ENCODE measurements around the gene EBLN1.
"Not testable (repeated sequence)": the region's sequence is repeated elsewhere in the genome, so short reads cannot be mapped to it uniquely, and the experiment has no call there.

EBLN1 gene

GRCh38 chr10:22228943-22229801, 11.4 kb upstream of the EBLN1 start:
- peaks cover 31% of the 10 kb centered on the region for H4K20me1 ChIP-seq
- H3K27me3 ChIP-seq: peaks cover 83% of the 10 kb centered on the region
- peak overlapping the region; percentile 68 for H3K4me3 ChIP-seq
- H3K9ac ChIP-seq: peak overlapping the region; percentile 66
- H3K4me2 ChIP-seq: peak overlapping the region; percentile 71
- H3K36me3 ChIP-seq: no peaks in the 10 kb centered on the region
- peaks cover 5% of the 10 kb centered on the region; the same call in 1 of the 2 replicates for H3K4me1 ChIP-seq
- H3K9me3 ChIP-seq: no peaks in the 10 kb centered on the region
- peak overlapping the region; percentile 47; the same call in 1 of the 2 replicates for H3K27ac ChIP-seq
- peak; percentile 71; the same call in 1 of the 2 replicates for TF ChIP-seq Cebpa-rat (IDR thresholded peaks at IDR 0.05)

GRCh38 chr10:22228167-22228938, 10.5 kb upstream of the EBLN1 start:
- H3K36me3 ChIP-seq: no peaks in the 10 kb centered on the region
- peaks cover 31% of the 10 kb centered on the region for H4K20me1 ChIP-seq
- H3K4me2 ChIP-seq: peak overlapping the region; percentile 71
- no peak for TF ChIP-seq Cebpa-rat (IDR thresholded peaks at IDR 0.05)
- peaks cover 75% of the 10 kb centered on the region for H3K27me3 ChIP-seq
- peaks cover 5% of the 10 kb centered on the region; the same call in 1 of the 2 replicates for H3K4me1 ChIP-seq
- 0 out of 2 replicates have a peak overlapping the region, but pooled peaks have one; percentile 47 for H3K27ac ChIP-seq
- H3K9ac ChIP-seq: peak overlapping the region; percentile 66
- H3K4me3 ChIP-seq: peak overlapping the region; percentile 68
- no peaks in the 10 kb centered on the region for H3K9me3 ChIP-seq

GRCh38 chr10:22226599-22226998, 8.8 kb upstream of the EBLN1 start:
- Histone ChIP-seq H3K4me3 (no peak overlapping the region), H3K4me1 (peaks cover 5% of the 10 kb centered on the region; the same call in 1 of the 2 replicates), H3K27me3 (peaks cover 60% of the 10 kb centered on the region), H3K27ac (no peak overlapping the region), H3K4me2 (no peak overlapping the region), H4K20me1 (peaks cover 31% of the 10 kb centered on the region), H3K9me3 (peaks cover 5% of the 10 kb centered on the region; the same call in 1 of the 2 replicates), H3K36me3 (no peaks in the 10 kb centered on the region), H3K9ac (no peak overlapping the region)
- TF ChIP-seq Cebpa-rat (IDR thresholded peaks at IDR 0.05): no peak

- Histone ChIP-seq H4K20me1 (no peaks in the 10 kb centered on the region), H3K36me3 (no peaks in the 10 kb centered on the region), H3K4me3 (no peak overlapping the region), H3K9me3 (peaks cover 5% of the 10 kb centered on the region; the same call in 1 of the 2 replicates), H3K4me1 (no peaks in the 10 kb centered on the region), H3K27ac (no peak overlapping the region), H3K9ac (no peak overlapping the region), H3K27me3 (peaks cover 19% of the 10 kb centered on the region), H3K4me2 (no peak overlapping the region)
- TF ChIP-seq Cebpa-rat (IDR thresholded peaks at IDR 0.05): no peak
These were observed 4.7 kb upstream of the EBLN1 start for GRCh38 chr10:22222236-22223190.

- Histone ChIP-seq H3K27ac (no peak overlapping the region), H3K4me1 (no peaks in the 10 kb centered on the region), H3K36me3 (no peaks in the 10 kb centered on the region), H4K20me1 (no peaks in the 10 kb centered on the region), H3K9me3 (peaks cover 5% of the 10 kb centered on the region; the same call in 1 of the 2 replicates), H3K9ac (no peak overlapping the region), H3K27me3 (no peaks in the 10 kb centered on the region), H3K4me2 (no peak overlapping the region), H3K4me3 (no peak overlapping the region)
- no peak for TF ChIP-seq Cebpa-rat (IDR thresholded peaks at IDR 0.05)
These were observed 1.5 kb upstream of the EBLN1 start for GRCh38 chr10:22219308-22219707.

- Histone ChIP-seq H3K4me1 (no peaks in the 10 kb centered on the region), H3K36me3 (no peaks in the 10 kb centered on the region), H3K9me3 (peaks cover 5% of the 10 kb centered on the region; the same call in 1 of the 2 replicates), H3K4me3 (no peak overlapping the region), H4K20me1 (no peaks in the 10 kb centered on the region), H3K4me2 (no peak overlapping the region), H3K27me3 (no peaks in the 10 kb centered on the region), H3K9ac (no peak overlapping the region), H3K27ac (no peak overlapping the region)
- no peak for TF ChIP-seq Cebpa-rat (IDR thresholded peaks at IDR 0.05)
These were observed 633 bp upstream of the EBLN1 start for GRCh38 chr10:22218448-22218847.

GRCh38 chr10:22217084-22217483, 731 bp downstream of the EBLN1 start:
- H3K9me3 ChIP-seq, H4K20me1 ChIP-seq, H3K36me3 ChIP-seq, H3K27me3 ChIP-seq, H3K4me2 ChIP-seq, H3K4me3 ChIP-seq, H3K4me1 ChIP-seq, H3K9ac ChIP-seq, H3K27ac ChIP-seq: not testable (repeated sequence)

- Histone ChIP-seq H3K4me3 (no peak overlapping the region), H3K4me2 (no peak overlapping the region), H3K9ac (no peak overlapping the region), H3K4me1 (no peaks in the 10 kb centered on the region), H4K20me1 (no peaks in the 10 kb centered on the region), H3K36me3 (no peaks in the 10 kb centered on the region), H3K27me3 (no peaks in the 10 kb centered on the region), H3K9me3 (no peaks in the 10 kb centered on the region), H3K27ac (no peak overlapping the region)
- TF ChIP-seq Cebpa-rat (IDR thresholded peaks at IDR 0.05): peak; percentile 84; the same call in 1 of the 2 replicates
These were observed 7.5 kb downstream of the EBLN1 start for GRCh38 chr10:22210267-22210666.

- no peak overlapping the region for H3K4me2 ChIP-seq
- H3K36me3 ChIP-seq: no peaks in the 10 kb centered on the region
- H4K20me1 ChIP-seq: no peaks in the 10 kb centered on the region
- H3K4me3 ChIP-seq: no peak overlapping the region
- no peak overlapping the region for H3K9ac ChIP-seq
- H3K27ac ChIP-seq: no peak overlapping the region
- H3K4me1 ChIP-seq: no peaks in the 10 kb centered on the region
- TF ChIP-seq Cebpa-rat (IDR thresholded peaks at IDR 0.05): no peak
- no peaks in the 10 kb centered on the region for H3K9me3 ChIP-seq
- H3K27me3 ChIP-seq: no peaks in the 10 kb centered on the region
These were observed 23.9 kb downstream of the EBLN1 start for GRCh38 chr10:22193945-22194344.

Measured in BLaER1 (cell line).